ENCODE data around the gene TBC1D9.

The TBC1D9 gene

GRCh38 chr4:140691369-140691768 is 64.8 kb downstream of the TBC1D9 start:
- DNase-seq (ENCODE audit: low read depth in 2 of 2), result no peak

DNA sequence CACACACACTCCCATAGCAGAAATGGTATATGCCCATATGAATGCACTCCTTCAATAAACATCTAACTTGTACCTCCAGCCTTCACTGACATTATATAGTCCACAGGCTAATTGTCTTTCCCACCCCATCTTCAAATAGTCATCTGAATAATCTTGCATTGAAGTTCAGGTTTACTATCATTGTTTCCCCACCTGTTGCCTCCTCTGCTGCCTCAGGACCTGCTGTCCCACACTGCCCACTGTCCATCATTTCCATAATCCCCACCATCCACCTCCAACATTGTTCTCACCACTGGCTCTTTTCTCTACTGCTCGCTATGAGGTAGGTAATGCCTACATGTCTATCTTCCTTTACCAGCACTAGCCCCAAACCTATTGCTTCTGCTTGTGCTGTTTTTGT is 66.1 kb downstream of the TBC1D9 start:
- no peak for DNase-seq (ENCODE audit: low read depth in 2 of 2)

DNA sequence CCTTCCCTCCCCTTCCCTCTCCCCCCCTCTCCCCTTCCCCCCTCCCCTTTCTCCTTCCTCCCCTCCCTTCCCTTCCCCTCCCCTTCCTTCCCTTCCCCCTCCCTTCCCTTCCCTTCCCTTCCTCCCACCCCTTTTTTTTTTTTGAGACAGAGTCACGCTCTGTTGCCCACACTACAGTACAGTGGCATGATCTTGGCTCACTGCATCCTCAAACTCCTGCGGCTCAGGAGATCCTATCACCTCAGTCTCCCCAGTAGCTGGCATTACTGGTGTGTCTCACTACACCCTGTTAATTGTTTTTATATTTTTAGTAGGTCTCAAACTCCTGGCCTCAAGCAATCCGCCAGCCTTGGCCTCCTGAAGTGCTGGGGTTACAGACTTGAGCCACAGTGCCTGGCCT is 66.6 kb downstream of the TBC1D9 start:
- no peak for DNase-seq (ENCODE audit: low read depth in 2 of 2)

GRCh38 chr4:140688711-140689598 is 67.2 kb downstream of the TBC1D9 start:
- DNase-seq (ENCODE audit: low read depth in 2 of 2), result no peak

DNA sequence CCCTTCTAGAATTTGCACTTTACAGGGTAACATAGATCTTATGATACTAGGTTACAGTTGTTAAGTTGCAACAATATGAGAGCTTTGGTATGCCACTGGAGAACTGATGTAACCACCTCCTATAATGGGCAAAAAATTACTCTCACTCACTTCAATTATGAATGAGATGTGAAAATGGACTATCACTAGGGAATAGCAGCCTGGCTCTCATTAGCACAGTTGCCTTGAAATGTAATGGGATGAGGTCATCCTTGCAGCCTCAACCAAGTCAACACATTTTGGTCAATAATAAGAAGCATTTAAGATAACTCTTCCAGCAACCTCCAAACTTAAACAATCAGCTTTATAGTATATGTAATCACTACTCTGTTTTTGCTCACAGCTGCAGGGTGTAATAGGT is 69.4 kb downstream of the TBC1D9 start:
- no peak for DNase-seq (ENCODE audit: low read depth in 2 of 2)

DNA sequence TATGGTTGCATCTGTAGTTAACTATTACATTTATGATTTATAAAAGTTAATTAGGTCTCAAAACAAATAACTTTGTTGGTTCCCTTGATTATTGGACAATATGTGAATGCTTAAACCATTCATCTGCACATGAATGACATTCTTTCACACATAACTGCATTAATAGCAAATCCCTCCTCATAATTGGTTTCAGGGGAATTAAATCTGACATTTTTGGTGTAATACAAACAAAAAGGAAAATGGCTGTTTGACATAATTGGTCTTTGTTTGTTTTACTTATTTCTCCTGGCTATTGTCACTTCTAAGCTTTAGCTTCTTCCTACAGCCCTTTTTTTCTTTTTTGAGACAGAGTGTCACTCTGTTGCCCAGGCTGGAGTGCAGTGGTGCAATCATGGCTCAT is 71.9 kb downstream of the TBC1D9 start:
- DNase-seq (ENCODE audit: low read depth in 2 of 2), result no peak

DNA sequence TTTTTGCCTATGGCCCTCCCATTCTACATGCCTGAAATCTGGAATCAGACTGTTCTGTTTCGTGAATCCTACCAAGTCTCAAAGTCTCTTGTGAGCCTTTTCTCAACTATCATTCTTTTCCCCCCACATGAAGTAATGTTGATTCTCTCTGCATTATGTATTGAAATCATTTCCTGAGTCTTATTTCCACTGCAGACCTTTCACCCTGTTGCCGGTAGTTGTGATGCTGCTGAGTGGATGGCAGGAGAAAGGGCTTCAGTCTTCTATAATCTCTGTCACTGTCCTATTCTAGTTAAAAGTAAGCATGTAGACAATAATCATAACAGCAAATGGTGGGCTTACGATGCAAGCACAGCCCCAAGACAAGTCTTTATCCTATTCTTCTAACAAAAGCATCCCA is 75.0 kb downstream of the TBC1D9 start:
- no peak for DNase-seq (ENCODE audit: low read depth in 2 of 2)

GRCh38 chr4:140680686-140681085 is 75.5 kb downstream of the TBC1D9 start:
- no peak for DNase-seq (ENCODE audit: low read depth in 2 of 2)

DNA sequence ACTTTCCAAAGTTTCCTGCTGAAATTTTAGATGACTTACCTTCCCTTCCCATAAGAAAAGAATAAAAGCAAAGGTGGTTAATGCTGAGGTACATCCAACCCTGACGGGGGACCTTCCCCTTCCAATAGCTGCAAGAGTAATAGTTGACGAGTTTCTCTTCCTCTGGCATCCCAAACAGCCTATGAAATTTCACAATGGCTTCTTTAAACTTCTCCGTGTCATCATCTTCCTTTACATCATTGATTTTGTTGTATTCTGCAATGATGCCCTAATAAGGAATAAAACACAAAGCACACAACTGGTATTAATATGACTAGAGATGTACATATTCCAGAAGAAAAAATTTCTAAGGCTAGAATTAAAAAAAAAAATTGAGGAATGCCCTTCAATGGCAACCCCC is 76.6 kb downstream of the TBC1D9 start:
- no peak for DNase-seq (ENCODE audit: low read depth in 2 of 2)

DNA sequence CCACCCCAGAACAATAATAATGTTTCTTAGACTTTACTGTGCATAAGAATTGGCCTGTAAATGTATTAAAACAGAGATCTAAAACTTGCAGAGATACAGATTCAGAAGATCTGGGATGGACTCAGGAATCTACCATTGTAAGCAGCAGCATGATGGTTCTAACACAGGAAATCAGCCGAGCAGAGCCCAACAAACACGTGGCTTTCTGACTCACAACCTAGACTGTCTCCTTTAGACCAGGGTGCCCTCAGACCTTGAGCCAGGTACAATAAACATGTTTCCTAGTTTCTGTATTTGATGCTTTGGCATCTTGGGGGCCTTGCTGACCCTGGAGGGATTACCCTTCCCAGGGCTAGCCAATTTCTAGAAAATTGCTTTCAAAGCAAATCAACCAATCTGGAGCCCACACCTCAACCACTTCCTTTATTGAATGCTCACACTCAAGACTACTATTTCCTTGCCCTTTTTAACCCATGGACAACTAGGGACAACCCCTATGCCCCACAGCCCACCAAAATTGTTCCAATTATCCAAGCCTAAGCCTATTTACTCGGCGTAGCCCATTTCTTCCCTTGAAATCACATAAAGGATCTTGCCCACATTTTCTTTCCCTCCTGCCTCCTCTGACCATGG is 80.5 kb downstream of the TBC1D9 start:
- no peak for DNase-seq (ENCODE audit: low read depth in 2 of 2)

DNA sequence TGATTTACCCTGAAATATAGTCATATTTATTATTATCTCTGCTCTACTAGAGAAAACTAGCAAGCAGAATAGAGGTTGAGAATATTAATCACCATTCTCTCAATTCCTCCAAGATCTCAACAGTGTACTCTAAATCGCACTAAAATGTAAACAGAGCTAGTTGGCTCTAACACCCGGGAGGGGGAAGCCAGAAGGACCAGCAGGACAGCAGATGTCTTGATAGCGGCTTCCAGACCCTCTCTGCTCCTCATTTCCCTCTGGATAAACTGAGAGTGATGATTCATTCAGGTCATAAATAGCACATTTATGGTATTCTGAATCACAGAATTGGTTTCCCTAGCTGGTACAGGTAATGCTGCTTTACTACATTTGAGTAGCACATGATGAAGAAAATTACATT is 82.5 kb downstream of the TBC1D9 start:
- DNase-seq (ENCODE audit: low read depth in 2 of 2), result no peak

- DNase-seq (ENCODE audit: low read depth in 2 of 2), result no peak
These were observed 83.8 kb downstream of the TBC1D9 start for GRCh38 chr4:140672416-140672815.

GRCh38 chr4:140668111-140668510 is 88.1 kb downstream of the TBC1D9 start:
- no peak for DNase-seq (ENCODE audit: low read depth in 2 of 2)

GRCh38 chr4:140666889-140667614 is 89.1 kb downstream of the TBC1D9 start:
- no peak for DNase-seq (ENCODE audit: low read depth in 2 of 2)

DNA sequence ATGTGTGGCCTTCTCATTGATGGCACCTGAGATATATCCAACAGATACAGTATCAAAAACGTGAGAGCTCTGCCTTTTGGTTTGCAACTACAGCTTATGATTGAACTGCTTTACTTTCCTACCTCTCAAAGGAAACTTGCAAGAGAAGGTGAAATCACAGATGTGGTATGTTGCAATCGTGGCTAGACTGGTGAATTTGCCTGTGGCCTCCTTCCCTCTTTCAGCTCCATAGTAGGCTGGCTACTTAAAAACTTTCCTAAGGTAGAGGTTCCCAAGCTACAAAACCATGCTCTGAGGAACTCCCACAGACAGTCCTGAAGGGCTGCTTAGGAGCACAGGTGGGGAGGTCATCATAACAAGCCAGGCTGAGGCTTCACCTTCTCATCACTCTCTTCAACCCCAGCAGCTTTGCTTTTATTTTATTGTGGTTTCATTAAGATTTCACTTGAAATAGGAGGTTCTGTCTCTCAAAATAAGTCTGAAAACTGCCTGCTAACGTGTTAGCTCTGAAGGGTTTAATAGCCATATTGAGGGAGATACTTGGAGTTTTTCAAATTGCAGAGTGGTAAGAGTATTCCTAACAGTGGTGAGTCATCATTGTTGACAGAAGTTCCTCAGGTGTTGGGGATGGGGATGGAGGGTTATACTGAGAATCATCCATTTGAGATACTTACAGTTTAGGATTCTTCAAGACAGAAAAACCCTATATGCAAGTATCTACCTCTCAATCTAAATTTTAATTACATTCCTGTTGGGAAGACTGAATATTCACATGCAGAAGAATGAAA is 93.9 kb downstream of the TBC1D9 start:
- no peak for DNase-seq (ENCODE audit: low read depth in 2 of 2)

- no peak for DNase-seq (ENCODE audit: low read depth in 2 of 2)
These were observed 94.6 kb downstream of the TBC1D9 start for GRCh38 chr4:140661550-140661949.

DNA sequence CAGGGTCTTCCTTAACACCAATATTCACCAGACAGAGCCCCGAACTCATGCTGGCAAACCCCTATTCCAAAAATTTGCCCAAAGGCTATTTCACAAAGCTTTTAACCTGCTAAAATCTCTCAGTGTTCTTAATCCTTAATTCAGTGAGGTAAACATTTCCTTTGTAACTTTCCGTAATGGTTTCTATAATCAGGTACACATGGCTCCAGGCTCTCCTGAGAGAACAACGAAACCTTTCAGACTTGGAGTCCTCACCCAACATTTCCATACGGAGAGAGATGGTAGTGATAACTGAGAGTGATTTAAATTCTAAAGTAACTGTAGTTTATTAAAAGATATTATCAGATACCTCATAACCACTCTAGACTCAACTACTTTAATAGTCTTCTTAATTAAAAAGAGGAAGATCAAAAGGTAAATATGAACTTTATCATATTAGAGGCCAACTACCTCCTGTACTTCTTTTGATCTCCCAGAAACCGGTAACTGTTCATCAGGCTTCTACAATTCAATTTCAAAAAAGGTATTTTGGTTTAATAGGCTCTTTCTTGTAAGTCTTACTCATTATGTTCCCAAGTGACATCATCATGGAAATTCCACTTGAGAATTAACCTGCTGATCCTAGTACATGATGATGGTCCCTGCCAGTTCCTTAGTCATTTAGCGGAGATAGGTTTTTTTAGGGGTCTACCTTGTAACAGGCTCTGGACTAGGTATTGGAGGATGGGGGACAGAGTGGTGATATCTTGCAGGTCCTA is 96.1 kb downstream of the TBC1D9 start:
- DNase-seq (ENCODE audit: low read depth in 2 of 2), result no peak

- DNase-seq (ENCODE audit: low read depth in 2 of 2), result no peak
These were observed 101.7 kb downstream of the TBC1D9 start for GRCh38 chr4:140654495-140654814.

DNA sequence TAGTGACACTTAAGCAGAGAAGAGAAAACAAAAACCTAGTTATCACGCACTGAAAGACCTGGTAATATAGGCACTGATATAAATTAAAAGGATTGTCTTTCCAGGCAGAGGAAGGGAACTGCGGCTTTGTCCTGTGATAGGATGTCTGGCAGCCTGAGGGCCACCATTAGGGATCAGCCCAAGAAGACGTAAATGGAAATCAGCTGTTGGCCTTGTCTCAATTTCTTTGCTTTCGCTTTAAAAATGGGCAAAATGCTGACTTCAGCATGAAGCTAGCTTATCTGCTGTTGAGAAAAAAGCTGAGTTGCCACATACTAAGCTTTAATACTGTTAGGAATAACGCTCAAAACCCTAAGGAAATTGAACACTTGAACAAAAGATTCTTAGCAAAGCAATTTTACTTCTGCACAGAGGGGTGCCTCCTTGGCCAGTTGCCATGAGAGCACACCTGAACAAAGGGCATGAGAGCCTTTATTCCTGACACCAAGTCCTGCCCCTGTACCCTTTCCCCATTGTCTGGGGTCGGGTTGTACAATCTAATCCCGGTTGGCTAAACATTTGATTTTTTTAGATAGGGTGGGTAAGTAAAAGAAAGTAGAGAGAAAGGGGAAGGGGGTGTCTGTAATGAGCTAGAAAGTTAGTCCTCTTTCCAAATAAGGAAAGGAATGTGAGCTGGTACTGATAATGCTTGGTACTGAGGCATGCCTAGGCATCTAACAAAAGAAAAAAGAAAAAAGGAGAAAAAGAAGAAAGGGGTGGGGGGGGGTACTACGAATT is 102.3 kb downstream of the TBC1D9 start:
- DNase-seq (ENCODE audit: low read depth in 2 of 2), result no peak

DNA sequence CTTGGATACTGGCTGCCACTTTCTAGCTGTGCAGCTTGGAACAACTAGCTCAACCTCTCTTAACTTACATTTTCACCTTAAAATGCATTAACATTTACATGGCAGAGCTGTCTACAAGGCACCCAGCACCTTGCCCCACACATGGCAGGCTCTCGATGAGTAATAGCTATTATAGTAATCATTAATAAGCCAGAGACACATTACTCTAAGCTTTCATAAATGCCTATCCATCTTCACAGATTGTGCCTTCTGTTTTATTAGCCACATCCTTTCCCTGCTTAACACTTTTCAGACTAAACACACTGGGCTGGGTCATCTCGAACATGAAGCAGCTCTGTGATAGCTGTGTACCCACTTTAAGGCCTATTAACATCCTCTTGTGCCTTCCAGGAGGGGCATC is 103.6 kb downstream of the TBC1D9 start:
- no peak for DNase-seq (ENCODE audit: low read depth in 2 of 2)

All from stimulated activated CD8-positive, alpha-beta memory T cell treated with anti-CD3 and anti-CD28 coated beads, Interleukin-7, amount 100 ng/mL, for 1 hour (primary cell).